HepG2 (cell line): ENCODE data around the gene CELF5. TPM values are rescaled to one million over a fixed set of nuclear protein-coding genes. Genes with fewer than 3 reads are reported as not detected.
A peak's percentile ranks its signal among the peaks of the same experiment; 100 is the strongest.

Experiments
- ATAC-seq: fragments of 200-7000 bp; cut with Tn5 transposase; 3 replicates; pipeline ENCODE4 v1.9.1; 2020; ENCODE audit warnings: mild to moderate bottlenecking, moderate library complexity
- BruUV-seq: library from RNA; stranded (reverse); fragments of 400-500 nt; replicated peaks from 2 replicates; lab custom pipeline; 2021; lab: Mats Ljungman, UMichigan
- CTCF ChIA-PET: fragments of 300-600 bp; formaldehyde crosslinking; extraction: SDS; loops from one replicate; lab custom pipeline; 2021; ENCODE audit warnings: low total read pairs, inconsistent platforms, low intra/inter-chr PET ratio; lab: Yijun Ruan, JAX
- POLR2A ChIA-PET: fragments of 350-600 bp; sonication (Branson Sonifier 250); formaldehyde crosslinking; loops from one replicate; lab custom pipeline; 2020; ENCODE audit warnings: antibody characterized with exemption, inconsistent platforms; lab: Yijun Ruan, JAX
- DNase-seq: peaks from one replicate; pipeline ENCODE4 v3.0.0-alpha.2; 2015; ENCODE audit warnings: low spot score
- FAIRE-seq: peaks from 3 replicates; lab custom pipeline; 2011; peaks lifted over from hg19 to GRCh38; lab: Jason Lieb, UNC
- H2AFZ ChIP-seq: one replicate; pipeline ENCODE4 v1.6.1; 2011; ENCODE audit warnings: low read length, inconsistent platforms
- H3K27ac ChIP-seq: fragments of 300-600 bp; 3 replicates; pipeline ENCODE4 v1.8.0; 2011; ENCODE audit warnings: mixed run types, mild to moderate bottlenecking, mixed read lengths, low read length, inconsistent platforms; ENCODE audit not compliant: insufficient read depth; ENCODE audit errors: extremely low read length
- H3K27me3 ChIP-seq, 2 experiments: fragments of 200-600 bp in 1 of 2; 2 replicates in 1 of 2; 3 replicates in 1 of 2; pipeline versions ENCODE4 v1.6.0 to v1.8.0; 2011; ENCODE audit warnings: low read length in 2 of 2, mild to moderate bottlenecking in 2 of 2, moderate library complexity in 2 of 2, inconsistent platforms in 1 of 2; ENCODE audit not compliant: insufficient read depth in 2 of 2, control insufficient read depth in 1 of 2
- H3K36me3 ChIP-seq, 2 experiments: fragments of 200-600 bp in 1 of 2; replicated peaks in 1 of 2; 2 replicates in 1 of 2; 3 replicates in 1 of 2; pipeline versions ENCODE4 v1.5.1 to v1.8.0; 2011; ENCODE audit warnings: low read length in 2 of 2, inconsistent platforms in 1 of 2; ENCODE audit not compliant: insufficient read depth in 2 of 2, control insufficient read depth in 1 of 2
- H3K4me1 ChIP-seq: 2 replicates; pipeline ENCODE4 v1.5.1; 2012; ENCODE audit warnings: low read length, inconsistent platforms; ENCODE audit not compliant: insufficient read depth
- H3K4me2 ChIP-seq: 2 replicates; pipeline ENCODE4 v1.6.0; 2011; ENCODE audit warnings: low read depth, low read length, inconsistent platforms
- H3K4me3 ChIP-seq, 3 experiments: fragments of 200-600 bp in 1 of 3; sonication (generic), shearing (Covaris generic) in 1 of 3; replicated peaks in 1 of 3; 2 replicates each; pipeline ENCODE4 v1.5.1; 2011 to 2016; ENCODE audit warnings: low read length in 3 of 3, inconsistent platforms in 2 of 3, low read depth in 2 of 3, mild to moderate bottlenecking in 2 of 3, control low read depth in 1 of 3, mixed read lengths in 1 of 3; ENCODE audit not compliant: insufficient read depth in 1 of 3
- H3K79me2 ChIP-seq: one replicate; pipeline ENCODE4 v1.6.1; 2011; ENCODE audit warnings: low read length, inconsistent platforms; ENCODE audit not compliant: insufficient read depth
- H3K9ac ChIP-seq: 2 replicates; pipeline ENCODE4 v1.6.0; 2011; ENCODE audit warnings: mild to moderate bottlenecking, low read depth, low read length, inconsistent platforms; ENCODE audit not compliant: insufficient read depth
- H3K9me3 ChIP-seq: 2 replicates; pipeline ENCODE4 v1.5.1; 2012; ENCODE audit warnings: mild to moderate bottlenecking, low read length
- H4K20me1 ChIP-seq: 2 replicates; pipeline ENCODE4 v1.6.0; 2011; ENCODE audit warnings: inconsistent platforms, mild to moderate bottlenecking, low read length, moderate library complexity; ENCODE audit not compliant: insufficient read depth
- ATF2 ChIP-seq: sonication (generic); formaldehyde crosslinking; IDR thresholded peaks from 2 replicates; pipeline ENCODE4 v1.4.0; 2020; ENCODE audit warnings: missing genetic modification reagents
- BRD4 ChIP-seq: sonication (generic); formaldehyde crosslinking; IDR thresholded peaks from 2 replicates; pipeline ENCODE4 v1.4.0; 2020; ENCODE audit warnings: missing genetic modification reagents
- FOXP1 ChIP-seq, 2 experiments: fragments of 450-650 bp in 1 of 2; IDR thresholded peaks; 2 replicates each; pipeline ENCODE4 v1.6.1; 2017 to 2018; ENCODE audit warnings: antibody characterized with exemption in 1 of 2
- NFE2L1 ChIP-seq: sonication (generic); formaldehyde crosslinking; IDR thresholded peaks from 2 replicates; pipeline ENCODE4 v1.4.0; 2020; ENCODE audit warnings: missing genetic modification reagents, mild to moderate bottlenecking, borderline replicate concordance
- ZNF318 ChIP-seq: sonication (generic); formaldehyde crosslinking; IDR thresholded peaks from 2 replicates; pipeline ENCODE4 v1.4.0; 2020; ENCODE audit warnings: mild to moderate bottlenecking, missing genetic modification reagents
- WGBS: methylation state at CpG from one replicate; pipeline ENCODE4 v1.1.6; 2017; ENCODE audit warnings: low lambda C conversion rate; 5-methylcytosine and 5-hydroxymethylcytosine counted together
- in situ Hi-C: cut with HindIII; loops from 2 replicates; pipeline ENCODE4 v1.10.0; 2017; ENCODE audit warnings: low pct_unique_long_range_greater_than_20kb; ENCODE audit not compliant: extremely low pct_ligation_motif_present
- intact Hi-C: fragments of 100-400 bp; cut with micrococcal nuclease; formaldehyde crosslinking; loops from one replicate; pipeline ENCODE4 v1.10.0; 2022; ENCODE audit not compliant: unreplicated experiment
- polyA plus RNA-seq, 8 experiments: library from polyadenylated mRNA; depleted of rRNA in 3 of 8; stranded (reverse) in 7 of 8; unstranded in 1 of 8; fragments of >200 nt; fragmentation: Illumina TruSeq in 4 of 8; extraction: Trizol in 4 of 8; gene quantifications; 2 replicates each; pipeline versions ENCODE4 v1.2.1 to v1.2.3, GENCODE V29; 2011 to 2016; ENCODE audit warnings: low read depth in 4 of 8, missing spikeins in 1 of 8, mixed read lengths in 1 of 8; ENCODE audit not compliant: insufficient read depth in 1 of 8
- total RNA-seq, 5 experiments: library from RNA; depleted of rRNA; stranded (reverse); fragments of >200 nt; fragmentation: Illumina TruSeq; extraction: Trizol; gene quantifications; 2 replicates each; pipeline ENCODE4 v1.2.3, GENCODE V29; 2016; ENCODE audit warnings: low read depth in 1 of 5
- TF ChIP-seq, protein P1 (sequence below): sonication (generic); formaldehyde crosslinking; IDR thresholded peaks from 2 replicates; pipeline ENCODE4 v1.5.0; 2020; ENCODE audit warnings: mild to moderate bottlenecking, missing genetic modification reagents
- TF ChIP-seq, protein P2 (sequence below): sonication (generic); formaldehyde crosslinking; IDR thresholded peaks from 2 replicates; pipeline ENCODE4 v1.5.0; 2020; ENCODE audit warnings: mild to moderate bottlenecking, missing genetic modification reagents, moderate library complexity
- TF ChIP-seq, protein P3 (sequence below): fragments of 450-650 bp; IDR thresholded peaks from 2 replicates; pipeline ENCODE4 v1.6.1; 2016

The CELF5 gene
- total and polyA plus RNA-seq, 2 of the 13 experiments (the other 11 are each of a cell fraction or from before 2014, with no cell fraction given) = 0.31 to 0.84 TPM

GRCh38 chr19:3250675-3251074 is 26.2 kb downstream of the CELF5 start:
- intact Hi-C loops = no loop called here
- H3K9me3 ChIP-seq = no peaks in the 10 kb centered on the region
- H3K27me3 ChIP-seq = no peaks in the 10 kb centered on the region; a peak in 2 of 5 replicates
- H3K4me2 ChIP-seq = no peak overlapping the region
- no peak overlapping the region for H3K4me3 ChIP-seq
- H2AFZ ChIP-seq = no peak overlapping the region
- H3K4me1 ChIP-seq = no peaks in the 10 kb centered on the region
- ATAC-seq (peak; percentile 77), FAIRE-seq (peak; percentile 70), DNase-seq (peak; percentile 13)
- in situ Hi-C loops = no loop called here
- 19% methylated on average over 7 of the region's 7 CpGs for WGBS
- H3K36me3 ChIP-seq = no peaks in the 10 kb centered on the region
- H3K79me2 ChIP-seq = no peaks in the 10 kb centered on the region
- H4K20me1 ChIP-seq = no peaks in the 10 kb centered on the region
- ChIA-PET POLR2A (no interaction called here), CTCF (no interaction called here)
- H3K9ac ChIP-seq = no peak overlapping the region
- H3K27ac ChIP-seq = no peak overlapping the region
- BruUV-seq = no TSS peak
- TF ChIP-seq ATF2 (CRISPR knock-in tag) (no peak), NFE2L1 (CRISPR knock-in tag) (no peak), ZNF318 (CRISPR knock-in tag) (no peak), BRD4 (no peak), FOXP1 (IDR thresholded peaks at IDR 0.05) (no peak), FOXP1 (CRISPR knock-in tag; IDR thresholded peaks at IDR 0.05) (no peak)
- TF ChIP-seq, protein P1, sequence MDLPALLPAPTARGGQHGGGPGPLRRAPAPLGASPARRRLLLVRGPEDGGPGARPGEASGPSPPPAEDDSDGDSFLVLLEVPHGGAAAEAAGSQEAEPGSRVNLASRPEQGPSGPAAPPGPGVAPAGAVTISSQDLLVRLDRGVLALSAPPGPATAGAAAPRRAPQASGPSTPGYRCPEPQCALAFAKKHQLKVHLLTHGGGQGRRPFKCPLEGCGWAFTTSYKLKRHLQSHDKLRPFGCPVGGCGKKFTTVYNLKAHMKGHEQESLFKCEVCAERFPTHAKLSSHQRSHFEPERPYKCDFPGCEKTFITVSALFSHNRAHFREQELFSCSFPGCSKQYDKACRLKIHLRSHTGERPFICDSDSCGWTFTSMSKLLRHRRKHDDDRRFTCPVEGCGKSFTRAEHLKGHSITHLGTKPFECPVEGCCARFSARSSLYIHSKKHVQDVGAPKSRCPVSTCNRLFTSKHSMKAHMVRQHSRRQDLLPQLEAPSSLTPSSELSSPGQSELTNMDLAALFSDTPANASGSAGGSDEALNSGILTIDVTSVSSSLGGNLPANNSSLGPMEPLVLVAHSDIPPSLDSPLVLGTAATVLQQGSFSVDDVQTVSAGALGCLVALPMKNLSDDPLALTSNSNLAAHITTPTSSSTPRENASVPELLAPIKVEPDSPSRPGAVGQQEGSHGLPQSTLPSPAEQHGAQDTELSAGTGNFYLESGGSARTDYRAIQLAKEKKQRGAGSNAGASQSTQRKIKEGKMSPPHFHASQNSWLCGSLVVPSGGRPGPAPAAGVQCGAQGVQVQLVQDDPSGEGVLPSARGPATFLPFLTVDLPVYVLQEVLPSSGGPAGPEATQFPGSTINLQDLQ (CRISPR knock-in tag) = no peak
- TF ChIP-seq, protein P2, sequence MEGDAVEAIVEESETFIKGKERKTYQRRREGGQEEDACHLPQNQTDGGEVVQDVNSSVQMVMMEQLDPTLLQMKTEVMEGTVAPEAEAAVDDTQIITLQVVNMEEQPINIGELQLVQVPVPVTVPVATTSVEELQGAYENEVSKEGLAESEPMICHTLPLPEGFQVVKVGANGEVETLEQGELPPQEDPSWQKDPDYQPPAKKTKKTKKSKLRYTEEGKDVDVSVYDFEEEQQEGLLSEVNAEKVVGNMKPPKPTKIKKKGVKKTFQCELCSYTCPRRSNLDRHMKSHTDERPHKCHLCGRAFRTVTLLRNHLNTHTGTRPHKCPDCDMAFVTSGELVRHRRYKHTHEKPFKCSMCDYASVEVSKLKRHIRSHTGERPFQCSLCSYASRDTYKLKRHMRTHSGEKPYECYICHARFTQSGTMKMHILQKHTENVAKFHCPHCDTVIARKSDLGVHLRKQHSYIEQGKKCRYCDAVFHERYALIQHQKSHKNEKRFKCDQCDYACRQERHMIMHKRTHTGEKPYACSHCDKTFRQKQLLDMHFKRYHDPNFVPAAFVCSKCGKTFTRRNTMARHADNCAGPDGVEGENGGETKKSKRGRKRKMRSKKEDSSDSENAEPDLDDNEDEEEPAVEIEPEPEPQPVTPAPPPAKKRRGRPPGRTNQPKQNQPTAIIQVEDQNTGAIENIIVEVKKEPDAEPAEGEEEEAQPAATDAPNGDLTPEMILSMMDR (CRISPR knock-in tag) = peak; percentile 63
- TF ChIP-seq, protein P3, sequence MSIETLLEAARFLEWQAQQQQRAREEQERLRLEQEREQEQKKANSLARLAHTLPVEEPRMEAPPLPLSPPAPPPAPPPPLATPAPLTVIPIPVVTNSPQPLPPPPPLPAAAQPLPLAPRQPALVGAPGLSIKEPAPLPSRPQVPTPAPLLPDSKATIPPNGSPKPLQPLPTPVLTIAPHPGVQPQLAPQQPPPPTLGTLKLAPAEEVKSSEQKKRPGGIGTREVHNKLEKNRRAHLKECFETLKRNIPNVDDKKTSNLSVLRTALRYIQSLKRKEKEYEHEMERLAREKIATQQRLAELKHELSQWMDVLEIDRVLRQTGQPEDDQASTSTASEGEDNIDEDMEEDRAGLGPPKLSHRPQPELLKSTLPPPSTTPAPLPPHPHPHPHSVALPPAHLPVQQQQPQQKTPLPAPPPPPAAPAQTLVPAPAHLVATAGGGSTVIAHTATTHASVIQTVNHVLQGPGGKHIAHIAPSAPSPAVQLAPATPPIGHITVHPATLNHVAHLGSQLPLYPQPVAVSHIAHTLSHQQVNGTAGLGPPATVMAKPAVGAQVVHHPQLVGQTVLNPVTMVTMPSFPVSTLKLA = no peak
